Lung (tissue), 13 donors: Measurements from ENCODE around the gene KRTAP5-7. TPM values are rescaled to one million over a fixed set of nuclear protein-coding genes. Genes with fewer than 3 reads are reported as not detected.
"Not testable (repeated sequence)": the region's sequence is repeated elsewhere in the genome, so short reads cannot be mapped to it uniquely, and the experiment has no call there.

Experiments used
- ATAC-seq: fragments of 200-7000 bp; cut with Tn5 transposase; one replicate; pipeline ENCODE4 v1.9.1; 2020; ENCODE audit warnings: moderate number of reproducible peaks; ENCODE audit not compliant: insufficient read depth, low FRiP score
- DNase-seq, 3 donors: peaks; one replicate each; pipeline ENCODE4 v3.0.0-alpha.2; 2013 to 2017
- H3K27ac ChIP-seq, 2 donors: one replicate each; pipeline ENCODE4 v1.5.1; 2013; ENCODE audit warnings: mild to moderate bottlenecking in 2 of 2, moderate library complexity in 2 of 2, control low read depth in 1 of 2, inconsistent platforms in 1 of 2, low read depth in 1 of 2, low read length in 1 of 2
- H3K27me3 ChIP-seq, 3 donors: one replicate each; pipeline ENCODE4 v1.5.1; 2013; ENCODE audit warnings: low read length in 2 of 3; ENCODE audit not compliant: control insufficient read depth in 3 of 3, insufficient read depth in 3 of 3
- H3K36me3 ChIP-seq, 4 donors: one replicate each; pipeline ENCODE4 v1.5.1; 2013; ENCODE audit warnings: low read length in 4 of 4, mild to moderate bottlenecking in 1 of 4, moderate library complexity in 1 of 4; ENCODE audit not compliant: control insufficient read depth in 4 of 4, insufficient read depth in 4 of 4
- H3K4me1 ChIP-seq, 5 donors: one replicate each; pipeline ENCODE4 v1.5.1; 2013; ENCODE audit warnings: low read length in 5 of 5, mild to moderate bottlenecking in 2 of 5, moderate library complexity in 1 of 5; ENCODE audit not compliant: control insufficient read depth in 5 of 5, insufficient read depth in 5 of 5
- H3K4me3 ChIP-seq: one replicate; pipeline ENCODE4 v1.5.1; 2013; ENCODE audit warnings: mild to moderate bottlenecking, control low read depth, moderate library complexity
- H3K9ac ChIP-seq, 2 donors: one replicate each; pipeline ENCODE4 v1.5.1; 2013; ENCODE audit warnings: low read length in 2 of 2, control low read depth in 1 of 2; ENCODE audit not compliant: insufficient read depth in 1 of 2
- H3K9me3 ChIP-seq, 4 donors: one replicate each; pipeline ENCODE4 v1.5.1; 2013; ENCODE audit warnings: low read length in 3 of 4, mild to moderate bottlenecking in 1 of 4, moderate library complexity in 1 of 4; ENCODE audit not compliant: control insufficient read depth in 4 of 4, insufficient read depth in 3 of 4
- CTCF ChIP-seq: IDR thresholded peaks from 2 replicates; pipeline ENCODE4 v1.5.1; 2012; ENCODE audit warnings: mild to moderate bottlenecking; ENCODE audit errors: control extremely low read depth, extremely low read depth
- WGBS, 2 donors: extraction: QIAGEN DNeasy Blood & Tissue Kit; methylation state at CpG; one replicate each; pipeline ENCODE4 v1.1.7; 2013; 5-methylcytosine and 5-hydroxymethylcytosine counted together
- polyA plus RNA-seq, 2 donors: library from polyadenylated mRNA; stranded (reverse); fragments of 200-250 nt; gene quantifications; one replicate each; pipeline ENCODE4 v1.2.1, GENCODE V29; 2013
- small RNA-seq: library from RNA; depleted of rRNA; stranded (forward); fragments of <200 nt; gene quantifications from one replicate; pipeline ENCODE3, GENCODE V24; 2014; ENCODE audit warnings: low replicate concordance
- total RNA-seq, 2 donors: library from RNA; depleted of rRNA in 1 of 2; stranded (reverse); fragments of >200 nt in 1 of 2; gene quantifications; one replicate each; pipeline ENCODE4 v1.2.1, GENCODE V29; 2014 to 2021
- donor health status: control.
- donor health status: control.
- donor health status: Bipolar disorder and iron deficiency.
- donor health status: healthy.
- donor health status: DM: yes; HTN: yes; CAD: no.

KRTAP5-7 gene
- total and polyA plus RNA-seq, 4 donors, result 0.12 to 0.28 TPM; not detected in 2

GRCh38 chr11:71575723-71576424 lies 48.8 kb downstream of the KRTAP5-7 start:
- Histone ChIP-seq H3K36me3 (no peaks in the 10 kb centered on the region), H3K27me3 (peaks cover 0 to 5% (median 0%) of the 10 kb centered on the region in 3 donors), H3K9me3 (no peaks in the 10 kb centered on the region), H3K4me1 (no peaks in the 10 kb centered on the region), H3K4me3 (no peak overlapping the region), H3K9ac (no peak overlapping the region), H3K27ac (no peak overlapping the region)
- DNase-seq, result no peak
- no peak for TF ChIP-seq CTCF
- 87% methylated on average over 4 of the region's 4 CpGs for WGBS, 2 donors
- no peak for ATAC-seq

DNA sequence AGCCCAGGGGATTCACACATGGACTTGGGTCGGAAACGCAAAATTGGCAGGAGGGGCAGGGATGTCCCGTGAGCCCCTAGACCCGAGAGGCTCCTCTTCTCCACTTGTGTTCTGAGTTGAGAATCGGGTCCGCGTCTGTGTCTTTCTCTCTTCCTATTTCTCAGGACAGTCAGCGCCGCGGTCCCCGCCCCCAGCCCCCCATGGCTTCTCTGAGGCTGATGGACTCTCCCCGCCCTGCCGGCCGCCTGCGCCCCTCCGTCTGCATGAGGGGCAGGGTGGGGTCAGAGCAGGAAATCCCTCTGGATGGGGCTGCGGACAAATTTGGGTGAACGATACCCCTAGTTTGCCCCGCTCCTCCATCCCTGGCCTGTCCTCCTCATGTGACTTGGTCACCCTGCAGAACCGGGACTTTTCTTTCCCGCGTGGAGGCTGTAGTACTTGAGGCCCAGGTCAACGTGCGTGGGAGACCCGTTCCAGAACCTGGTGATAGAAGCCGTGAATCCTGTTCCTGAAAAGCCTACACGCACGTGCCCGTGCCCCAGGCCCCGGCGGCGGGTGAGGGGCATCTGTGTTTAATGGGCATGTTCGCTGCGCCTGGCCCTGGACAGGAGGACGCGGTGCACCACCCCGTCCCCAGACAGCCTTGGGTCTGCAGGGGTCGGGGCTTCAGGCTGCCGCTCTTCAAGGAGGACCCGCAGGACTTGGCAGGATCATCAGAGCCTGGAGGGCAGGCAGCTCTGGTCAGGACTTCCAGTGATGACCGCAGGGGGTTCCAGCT lies 49.8 kb downstream of the KRTAP5-7 start:
- WGBS, 2 donors, result 90 to 95% methylated on average over 38 to 39 of the region's 41 CpGs
- not testable (repeated sequence) for DNase-seq

GRCh38 chr11:71577469-71578004 lies 50.5 kb downstream of the KRTAP5-7 start:
- no peak for DNase-seq
- Histone ChIP-seq H3K9ac (no peak overlapping the region), H3K9me3 (no peaks in the 10 kb centered on the region), H3K4me1 (no peaks in the 10 kb centered on the region), H3K27me3 (peaks cover 0 to 5% (median 0%) of the 10 kb centered on the region in 3 donors), H3K4me3 (no peak overlapping the region), H3K27ac (no peak overlapping the region), H3K36me3 (no peaks in the 10 kb centered on the region)
- no peak for ATAC-seq
- WGBS, 2 donors, result 91 to 96% methylated on average over 7 of the region's 7 CpGs
- no peak for TF ChIP-seq CTCF

More for the DNA sequence above, 49.8 kb downstream of the KRTAP5-7 start:
- H3K27me3 ChIP-seq, H3K4me1 ChIP-seq, H3K9me3 ChIP-seq, H3K9ac ChIP-seq, H3K27ac ChIP-seq, ATAC-seq, H3K4me3 ChIP-seq, H3K36me3 ChIP-seq: not testable (repeated sequence)

Small RNA genes within 50 kb of the gene (small RNA-seq; reads per million reads assigned to genes)
- gene AP000867.1, result not detected

Other genes with a start within 250 kb of the KRTAP5-7 start
- gene DHCR7, start 78.9 kb upstream of the KRTAP5-7 start, total RNA-seq, result 100 to 1,000 TPM in 1 of 2 donors, 10 to 100 TPM in 1; 41.2 to 138 TPM
- 10 to 100 TPM; 67.8 to 68.3 TPM for gene DHCR7, start 78.9 kb upstream of the KRTAP5-7 start, polyA plus RNA-seq
- gene NADSYN1, start 74.1 kb upstream of the KRTAP5-7 start, total RNA-seq, result 10 to 100 TPM; 65.9 to 79.3 TPM
- 10 to 100 TPM; 62.8 to 64.1 TPM for gene NADSYN1, start 74.1 kb upstream of the KRTAP5-7 start, polyA plus RNA-seq
- under 1 TPM in 1 of 2 donors, not detected in 1; 0.34 TPM for gene KRTAP5-8, start 10.8 kb downstream of the KRTAP5-7 start, total RNA-seq
- under 1 TPM; 0.03 to 0.20 TPM for gene KRTAP5-8, start 10.8 kb downstream of the KRTAP5-7 start, polyA plus RNA-seq
- under 1 TPM; 0.37 to 0.52 TPM for gene KRTAP5-9, start 21.2 kb downstream of the KRTAP5-7 start, total RNA-seq
- under 1 TPM; 0.13 to 0.22 TPM for gene KRTAP5-9, start 21.2 kb downstream of the KRTAP5-7 start, polyA plus RNA-seq
- not detected for gene KRTAP5-10, start 38.3 kb downstream of the KRTAP5-7 start, total RNA-seq
- under 1 TPM; 0.06 to 0.20 TPM for gene KRTAP5-10, start 38.3 kb downstream of the KRTAP5-7 start, polyA plus RNA-seq
- gene KRTAP5-11, start 55.6 kb downstream of the KRTAP5-7 start, total RNA-seq, result not detected
- gene KRTAP5-11, start 55.6 kb downstream of the KRTAP5-7 start, polyA plus RNA-seq, result not detected